ENCODE results near the gene SMNDC1.

DNA sequence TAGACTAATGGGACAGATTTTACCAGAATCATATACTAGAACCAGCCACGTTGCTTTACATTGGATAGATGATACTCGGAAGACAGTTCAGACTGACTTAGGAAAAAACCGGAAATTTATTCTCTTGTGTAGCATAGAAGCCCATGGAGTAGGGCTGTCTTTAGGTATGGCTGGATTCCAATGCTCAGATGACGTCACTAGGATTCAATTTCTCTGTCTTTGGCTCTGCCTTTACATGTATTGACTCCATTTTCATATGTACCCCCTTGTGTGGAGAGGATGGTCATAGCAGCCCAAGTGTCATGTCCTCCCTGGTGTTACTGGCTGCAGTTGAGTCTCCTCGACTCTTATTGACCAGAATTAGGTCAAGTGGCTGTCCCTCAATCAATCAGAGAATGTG, 39.2 kb upstream of the SMNDC1 start:
- TF ChIP-seq, protein P1, sequence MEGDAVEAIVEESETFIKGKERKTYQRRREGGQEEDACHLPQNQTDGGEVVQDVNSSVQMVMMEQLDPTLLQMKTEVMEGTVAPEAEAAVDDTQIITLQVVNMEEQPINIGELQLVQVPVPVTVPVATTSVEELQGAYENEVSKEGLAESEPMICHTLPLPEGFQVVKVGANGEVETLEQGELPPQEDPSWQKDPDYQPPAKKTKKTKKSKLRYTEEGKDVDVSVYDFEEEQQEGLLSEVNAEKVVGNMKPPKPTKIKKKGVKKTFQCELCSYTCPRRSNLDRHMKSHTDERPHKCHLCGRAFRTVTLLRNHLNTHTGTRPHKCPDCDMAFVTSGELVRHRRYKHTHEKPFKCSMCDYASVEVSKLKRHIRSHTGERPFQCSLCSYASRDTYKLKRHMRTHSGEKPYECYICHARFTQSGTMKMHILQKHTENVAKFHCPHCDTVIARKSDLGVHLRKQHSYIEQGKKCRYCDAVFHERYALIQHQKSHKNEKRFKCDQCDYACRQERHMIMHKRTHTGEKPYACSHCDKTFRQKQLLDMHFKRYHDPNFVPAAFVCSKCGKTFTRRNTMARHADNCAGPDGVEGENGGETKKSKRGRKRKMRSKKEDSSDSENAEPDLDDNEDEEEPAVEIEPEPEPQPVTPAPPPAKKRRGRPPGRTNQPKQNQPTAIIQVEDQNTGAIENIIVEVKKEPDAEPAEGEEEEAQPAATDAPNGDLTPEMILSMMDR (conservative IDR thresholded peaks at IDR 0.05) = no peak
- no peak for TF ChIP-seq ZFX (IDR thresholded peaks at IDR 0.05)

Measured in C4-2B (cell line).